HG03565 (cell line): ENCODE measurements around the gene DSCAML1.

ENCODE experiments used
- ATAC-seq: cut with Tn5 transposase; IDR thresholded peaks from one replicate; pipeline ENCODE4 v1.9.1; 2021; ENCODE audit warnings: mild to moderate bottlenecking, moderate library complexity; ENCODE audit not compliant: unreplicated experiment

Gene DSCAML1

DNA sequence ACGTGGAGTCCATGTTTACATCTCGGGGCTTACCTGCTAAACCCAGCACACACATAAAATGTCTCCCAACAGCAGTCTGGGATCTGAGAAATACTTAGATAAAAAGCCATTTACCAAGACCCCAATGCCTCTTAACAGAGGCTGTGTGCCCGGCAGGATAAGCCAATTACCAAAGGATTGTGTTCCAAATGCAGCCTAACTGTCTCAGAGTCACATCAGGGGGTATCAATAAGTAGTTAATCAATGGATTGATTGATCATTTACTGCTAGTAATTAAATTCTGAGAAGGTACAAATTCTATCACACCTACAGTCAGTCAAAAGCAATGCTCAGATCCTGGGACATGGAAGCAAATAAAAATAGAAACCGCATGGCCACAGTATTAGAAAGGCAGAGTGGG is 125.6 kb downstream of the DSCAML1 start:
- no peak for ATAC-seq

DNA sequence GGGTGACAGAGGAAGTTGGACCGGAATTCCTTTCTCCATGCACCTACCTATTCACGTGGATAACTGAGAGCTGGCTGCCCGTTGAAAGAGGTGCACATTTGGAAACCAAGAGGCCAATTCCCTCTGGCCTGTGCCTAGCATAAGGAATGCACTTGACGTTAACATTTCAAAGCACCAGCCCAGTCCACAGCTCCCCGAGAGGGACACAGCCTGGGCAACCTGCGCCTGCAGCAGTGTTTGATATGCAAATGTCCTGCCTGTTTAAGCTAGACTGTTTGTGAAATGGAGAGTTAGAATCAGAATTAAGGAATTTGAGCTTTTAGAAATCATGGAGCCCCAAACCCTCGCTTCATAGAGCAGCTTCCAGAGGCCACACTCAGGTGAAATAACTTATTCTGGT is 126.1 kb downstream of the DSCAML1 start:
- no peak for ATAC-seq

DNA sequence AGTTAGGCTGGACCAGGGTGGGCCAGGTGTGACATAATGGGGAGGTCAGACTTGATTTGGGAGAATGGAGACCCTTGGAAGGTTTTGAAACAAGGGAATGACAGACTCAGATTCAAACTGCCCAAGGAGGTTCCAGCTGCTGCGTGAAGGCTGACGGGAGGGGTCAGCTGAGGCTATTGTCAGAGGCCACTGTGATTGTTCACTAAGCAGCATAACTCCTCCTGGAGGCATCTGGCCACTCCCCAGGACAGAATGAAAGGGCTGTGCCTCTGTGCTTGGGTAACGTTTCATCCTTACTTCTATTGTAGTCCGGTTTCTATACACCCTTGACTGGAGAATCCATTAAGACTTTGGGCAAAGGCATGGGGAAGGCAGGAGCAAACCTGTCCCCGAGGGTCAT is 126.6 kb downstream of the DSCAML1 start:
- ATAC-seq, result no peak

DNA sequence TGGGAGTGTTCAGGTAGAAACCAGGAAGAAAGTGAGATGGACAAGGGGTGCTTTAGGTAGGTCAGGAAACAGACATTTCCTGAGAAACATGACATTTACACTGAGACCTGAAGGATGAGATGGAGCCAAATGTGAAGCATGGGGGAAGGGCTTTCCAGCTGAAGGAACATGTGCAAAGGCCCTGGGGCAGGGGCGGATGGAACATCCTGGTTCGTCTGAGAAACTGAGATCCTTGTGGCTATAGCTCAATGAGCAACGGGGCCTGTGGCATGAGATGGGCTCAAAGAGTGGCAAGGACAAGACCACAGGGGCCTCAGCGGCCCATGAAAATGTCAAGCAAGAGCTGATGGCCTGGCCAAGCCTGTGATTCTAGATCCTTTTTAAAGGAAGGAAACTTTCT is 127.4 kb downstream of the DSCAML1 start:
- ATAC-seq, result no peak

DNA sequence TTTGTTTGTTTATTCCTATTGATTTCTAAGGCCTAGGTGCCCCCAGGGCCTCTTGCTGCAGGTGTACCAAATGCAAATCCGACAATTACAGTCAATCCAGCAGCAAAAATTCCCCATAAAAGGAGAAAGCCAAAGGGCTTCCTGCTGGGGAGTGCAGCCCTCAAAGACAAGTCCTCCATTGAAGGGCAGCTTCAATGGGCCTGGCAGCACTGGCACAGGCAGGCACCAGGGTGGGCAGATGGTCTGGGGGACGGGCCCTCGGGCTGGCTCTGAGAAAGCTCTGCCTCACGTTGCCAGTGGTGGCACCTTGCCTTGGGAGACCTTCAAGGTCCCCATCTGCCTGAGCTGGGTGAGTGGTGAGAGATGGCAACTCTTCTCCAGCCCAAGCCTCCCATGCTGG is 128.0 kb downstream of the DSCAML1 start:
- no peak for ATAC-seq

DNA sequence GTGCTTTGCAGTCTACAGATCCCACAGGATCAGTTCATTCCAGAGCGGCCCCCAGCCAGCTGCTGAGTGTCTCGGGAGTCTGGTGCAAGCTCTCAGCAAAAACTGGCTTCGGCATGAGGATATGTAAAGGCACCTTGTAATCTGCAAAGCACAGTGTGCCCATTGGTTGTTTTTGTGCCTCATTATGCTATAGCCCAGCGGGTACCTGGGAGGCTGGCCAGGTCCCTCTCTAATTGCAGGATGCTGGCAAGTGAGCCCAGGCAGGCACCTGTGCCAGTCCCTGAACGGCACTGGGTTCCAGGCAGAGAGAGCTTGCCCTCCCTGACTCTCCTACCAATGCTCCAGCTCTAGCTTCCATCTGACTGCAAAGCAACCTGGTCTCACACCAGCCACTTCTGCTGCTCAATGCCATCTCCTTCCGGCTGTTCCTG is 128.7 kb downstream of the DSCAML1 start:
- no peak for ATAC-seq

DNA sequence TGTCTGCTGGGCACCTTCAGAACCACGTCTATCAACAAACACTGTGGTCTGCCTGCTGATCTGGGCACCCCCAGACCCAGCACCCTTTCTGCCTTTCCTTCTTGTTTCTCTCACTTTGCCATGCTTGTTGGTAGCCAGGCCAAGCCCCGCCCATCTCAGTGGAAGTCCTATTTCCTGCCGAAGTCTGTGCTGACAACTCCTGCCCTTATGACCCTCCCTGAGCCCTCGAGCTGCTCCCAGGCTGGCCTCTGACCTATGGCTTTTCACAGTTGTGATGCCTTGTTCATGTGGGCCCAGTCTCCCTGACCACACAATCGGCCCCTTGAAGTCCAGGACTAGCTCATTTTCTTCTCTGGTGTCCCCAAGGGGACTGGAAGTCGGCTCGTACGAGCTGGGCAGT is 132.1 kb downstream of the DSCAML1 start:
- ATAC-seq, result no peak

DNA sequence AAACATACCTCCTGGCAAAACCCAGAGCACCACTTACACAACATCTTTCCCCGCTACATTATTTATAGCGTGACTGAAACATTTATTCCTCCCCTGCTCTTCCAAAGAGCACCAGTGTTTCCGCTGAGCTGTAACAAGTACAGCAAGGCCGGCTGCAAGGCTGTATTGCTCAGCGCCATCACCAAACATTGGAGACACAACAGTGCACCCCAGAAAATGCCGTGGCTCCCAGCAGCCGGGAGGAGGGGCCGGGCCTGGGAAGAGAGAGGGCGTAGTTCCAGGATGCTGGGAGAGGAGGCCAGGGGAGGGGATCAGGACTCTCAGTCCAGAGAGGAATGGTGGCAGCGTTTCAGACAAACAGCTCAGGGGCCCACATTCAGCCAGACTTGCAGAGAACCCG is 133.2 kb downstream of the DSCAML1 start:
- no peak for ATAC-seq

DNA sequence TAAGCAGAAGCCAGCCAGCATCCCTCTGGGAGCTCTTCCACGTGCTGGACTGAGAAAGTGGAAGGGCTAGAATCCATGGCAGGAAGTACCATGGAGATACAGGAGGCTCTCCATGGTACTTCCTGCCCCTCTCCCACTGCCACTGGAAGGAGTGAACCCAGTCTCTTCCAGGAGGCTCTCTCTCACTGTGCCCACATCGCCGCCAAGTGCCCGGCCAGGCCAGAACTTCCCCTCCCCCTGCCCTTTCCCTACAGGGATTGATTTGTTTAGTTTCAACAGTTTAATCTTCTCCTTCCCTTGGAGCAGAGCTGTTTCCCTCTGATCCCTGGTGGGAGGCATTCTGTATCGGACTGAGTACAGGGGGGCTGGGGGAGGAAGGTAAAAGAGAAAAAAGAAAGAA is 133.6 kb downstream of the DSCAML1 start:
- ATAC-seq, result no peak

DNA sequence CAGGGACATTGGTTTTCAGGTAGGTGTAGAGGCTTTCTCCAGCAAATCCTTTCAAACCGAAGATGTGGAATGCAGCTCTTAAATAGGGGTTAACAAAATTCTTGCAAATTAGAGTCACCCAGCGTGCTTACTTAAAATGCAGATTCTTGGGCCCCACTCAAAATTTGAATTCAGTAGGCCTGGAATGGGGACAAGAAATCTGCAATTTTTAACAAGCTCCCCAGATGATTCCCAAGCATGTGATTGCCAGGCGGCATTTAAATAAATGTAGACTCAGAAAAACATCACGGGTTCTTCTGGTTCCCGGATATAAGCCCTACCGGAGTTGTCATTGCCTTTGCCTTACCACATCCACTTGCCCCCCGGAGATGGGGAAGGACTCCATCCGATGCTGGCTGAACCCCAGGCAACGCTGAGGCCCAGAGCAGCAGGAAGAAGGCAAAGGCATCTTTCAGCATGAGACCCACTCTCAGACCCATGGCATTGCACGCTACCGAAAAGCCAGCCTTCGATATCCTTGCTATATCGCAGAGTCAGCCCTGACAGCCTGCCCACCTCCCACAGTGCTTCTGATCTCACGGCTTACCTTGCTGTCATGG is 134.2 kb downstream of the DSCAML1 start:
- ATAC-seq, result no peak

DNA sequence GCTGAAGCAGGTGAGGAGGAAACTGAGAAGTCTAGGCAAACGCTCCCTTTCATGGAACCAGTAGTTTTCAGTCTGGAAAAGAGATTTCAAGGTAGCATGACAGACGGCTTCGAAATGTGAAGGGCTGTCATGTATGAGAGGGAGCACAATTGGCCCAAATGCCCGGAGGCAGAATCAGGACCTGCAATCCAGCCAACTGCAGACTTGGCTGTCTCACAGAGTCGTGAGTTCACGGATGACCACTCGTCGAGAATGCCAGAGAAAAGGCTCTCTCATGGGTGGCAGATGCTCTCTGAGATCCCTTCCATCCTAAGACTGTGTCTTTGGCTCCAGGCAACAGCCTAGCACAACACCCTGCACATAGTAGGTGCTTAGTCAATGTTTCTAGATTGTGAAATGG is 134.8 kb downstream of the DSCAML1 start:
- no peak for ATAC-seq

DNA sequence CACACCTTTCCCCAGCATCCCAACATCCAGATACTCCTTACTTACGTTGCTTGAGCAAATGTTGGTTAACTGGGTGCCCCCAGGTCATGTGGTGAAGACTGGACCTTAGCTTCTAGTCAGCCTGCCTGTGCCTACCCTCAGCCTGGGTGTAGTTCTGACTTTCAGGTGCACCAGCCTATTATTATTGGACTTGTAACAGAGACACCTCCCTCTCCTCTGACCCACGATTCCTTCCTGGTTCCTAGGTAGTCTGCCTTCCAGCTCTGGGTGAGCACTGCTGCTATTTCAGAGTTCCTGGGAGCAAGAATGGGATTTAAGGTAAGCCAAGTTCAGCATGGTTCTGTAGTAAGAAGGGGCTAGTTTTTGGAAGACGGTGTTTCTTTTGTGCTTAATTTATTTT is 138.2 kb downstream of the DSCAML1 start:
- no peak for ATAC-seq

DNA sequence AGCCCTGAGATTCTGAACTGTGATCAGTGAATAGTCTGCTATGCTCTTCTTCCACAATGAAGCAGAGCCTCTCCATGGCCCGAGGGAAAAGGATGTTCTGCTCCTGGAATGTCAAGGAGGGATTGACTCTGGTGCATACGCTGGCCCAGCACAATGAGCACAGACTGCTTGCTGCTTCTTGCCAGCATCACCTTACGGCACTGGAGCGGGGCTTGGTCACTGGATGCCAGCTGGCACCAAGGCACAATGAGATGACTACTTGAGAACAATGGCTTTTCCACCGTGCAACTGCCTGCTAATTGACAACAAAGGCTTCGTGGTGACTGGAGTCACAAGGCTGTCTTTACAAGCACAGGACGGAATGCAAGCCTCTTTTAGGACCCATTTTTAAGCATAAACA is 139.2 kb downstream of the DSCAML1 start:
- no peak for ATAC-seq

DNA sequence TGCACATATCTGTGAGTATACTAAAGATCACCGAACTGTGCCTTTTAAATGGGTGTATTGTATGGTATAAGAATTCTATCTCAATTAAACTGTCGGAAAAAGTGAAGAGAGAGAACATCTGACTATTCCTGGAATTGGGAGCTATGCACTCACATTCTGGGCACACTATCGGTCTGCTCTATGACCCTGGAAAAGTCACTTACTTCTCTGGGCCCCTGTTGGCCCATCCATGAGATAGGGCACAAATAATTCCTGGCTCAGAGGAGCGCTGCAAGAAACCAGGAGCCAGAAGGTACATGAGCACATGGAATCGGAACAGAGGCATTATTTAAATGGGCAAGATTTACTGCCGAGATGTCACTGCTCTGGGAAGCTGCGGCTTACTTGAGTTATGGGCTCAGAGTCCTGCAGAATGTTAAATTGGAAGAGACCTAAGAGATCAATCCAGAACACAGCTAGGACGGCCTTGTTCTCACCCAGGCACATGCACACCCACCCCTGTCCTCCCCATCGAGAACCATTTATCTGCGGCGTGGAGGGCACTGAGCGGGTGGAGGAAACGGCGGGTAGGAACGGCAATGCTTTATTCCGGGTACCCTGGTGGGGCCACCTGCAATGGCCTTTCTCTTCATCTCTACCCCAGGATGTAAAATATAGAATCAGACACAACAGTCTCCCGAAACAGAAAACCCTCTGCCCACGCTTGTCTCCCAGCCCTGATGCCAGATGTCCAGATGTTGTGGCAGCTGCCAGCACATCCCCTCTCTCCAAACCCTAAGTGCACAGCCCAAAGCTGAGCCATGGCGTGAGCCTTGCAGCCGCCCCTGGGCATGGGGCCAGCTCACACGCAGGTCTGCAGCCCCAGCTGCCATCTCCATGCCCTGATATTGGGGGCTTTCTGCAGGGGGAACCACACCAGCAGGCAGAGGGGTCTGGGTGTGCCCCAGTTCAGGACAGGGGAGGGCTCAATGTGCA is 142.4 kb downstream of the DSCAML1 start:
- no peak for ATAC-seq

DNA sequence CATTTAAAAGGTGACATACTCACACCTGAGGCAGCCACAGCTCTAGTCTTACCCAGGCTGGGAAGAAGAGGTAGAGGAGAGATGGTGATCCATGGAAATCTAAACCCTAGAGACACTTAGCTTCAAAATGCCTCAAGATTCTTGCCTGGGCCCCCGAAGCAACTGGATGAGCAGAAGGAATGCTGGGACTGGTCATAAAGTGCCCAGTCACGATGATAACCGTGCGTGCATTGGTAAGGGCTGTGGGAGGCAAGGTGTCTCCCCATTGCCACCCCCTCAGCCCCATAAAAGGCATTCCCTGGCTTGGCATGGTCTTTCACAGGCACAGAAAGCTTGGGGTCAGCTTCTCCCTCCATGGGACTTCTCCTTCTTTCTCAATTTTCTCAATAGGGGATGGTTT is 144.5 kb downstream of the DSCAML1 start:
- no peak for ATAC-seq

DNA sequence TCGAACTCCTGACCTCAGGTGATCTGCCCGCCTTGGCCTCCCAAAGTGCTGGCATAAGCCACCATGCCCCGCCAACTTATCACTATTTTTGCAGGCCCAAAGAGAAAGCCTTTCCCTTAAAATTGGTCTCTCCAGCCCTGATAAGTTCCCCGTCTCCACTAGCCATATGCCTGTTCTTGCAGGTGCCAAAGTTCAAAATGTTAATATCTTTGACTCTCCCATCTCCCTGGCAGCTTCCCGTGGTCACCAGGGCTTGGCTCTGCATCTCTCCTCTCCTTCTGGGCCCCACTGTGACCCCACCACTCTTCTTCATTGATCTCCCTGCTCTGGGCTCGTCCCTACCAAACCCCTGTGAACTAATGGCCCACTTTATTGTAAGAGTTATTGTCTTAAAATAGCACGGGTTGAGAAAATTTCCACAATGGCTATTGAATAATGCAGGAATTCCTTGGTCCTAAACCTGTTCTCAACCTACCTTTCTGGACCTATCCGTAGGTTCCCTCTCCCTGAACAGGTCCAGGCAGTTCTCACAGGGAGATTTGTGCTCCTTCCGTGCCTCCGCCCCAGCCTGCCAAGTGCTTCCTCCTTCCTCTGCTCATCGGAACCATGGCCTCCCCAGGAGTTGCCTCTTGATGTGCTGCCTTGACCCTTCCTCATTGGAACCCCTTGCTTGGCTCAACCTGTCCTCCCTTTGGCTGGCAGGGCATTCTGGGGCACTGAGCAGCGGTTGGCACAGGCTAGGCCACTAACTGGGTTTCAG is 147.5 kb downstream of the DSCAML1 start:
- no peak for ATAC-seq

DNA sequence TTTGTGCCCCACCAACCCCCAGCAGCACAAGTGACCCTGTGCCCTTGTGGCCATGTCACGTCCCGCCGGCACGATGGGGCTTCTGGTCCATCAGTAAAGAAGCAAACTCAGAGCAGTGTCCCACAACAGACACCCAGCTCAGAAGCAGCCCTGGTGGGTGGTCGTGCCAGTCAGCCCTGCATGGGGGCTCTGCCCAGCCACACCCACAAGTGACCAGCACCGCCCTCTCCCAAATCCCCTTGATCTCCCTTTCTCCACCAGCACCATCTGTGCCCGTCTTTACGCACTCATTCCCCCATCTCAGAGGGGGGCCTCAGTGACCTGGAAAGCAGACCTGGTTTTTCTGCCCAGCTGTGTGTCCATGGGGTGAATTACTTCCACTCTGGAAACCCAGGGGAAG is 149.1 kb downstream of the DSCAML1 start:
- ATAC-seq, result no peak

DNA sequence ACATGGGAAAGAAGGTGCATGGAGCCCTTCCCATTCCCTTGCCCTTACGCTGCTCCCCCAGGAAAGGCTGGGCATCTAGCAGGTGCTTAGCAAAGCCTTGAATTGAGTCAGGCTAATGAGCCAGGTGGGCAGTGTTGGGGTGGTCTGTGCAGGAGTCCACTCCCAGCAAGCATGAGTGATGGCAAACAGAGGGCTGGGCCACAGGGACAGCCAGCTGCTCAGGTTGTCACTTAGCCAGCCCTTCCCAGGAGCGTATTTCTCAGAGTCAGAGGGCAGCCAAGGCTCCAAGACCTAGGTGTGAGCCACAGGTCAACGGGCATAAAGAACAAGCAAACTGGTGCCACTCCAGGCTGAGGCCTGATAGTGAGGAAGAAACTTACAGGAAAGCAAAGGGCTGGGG is 149.8 kb downstream of the DSCAML1 start:
- ATAC-seq, result no peak

DNA sequence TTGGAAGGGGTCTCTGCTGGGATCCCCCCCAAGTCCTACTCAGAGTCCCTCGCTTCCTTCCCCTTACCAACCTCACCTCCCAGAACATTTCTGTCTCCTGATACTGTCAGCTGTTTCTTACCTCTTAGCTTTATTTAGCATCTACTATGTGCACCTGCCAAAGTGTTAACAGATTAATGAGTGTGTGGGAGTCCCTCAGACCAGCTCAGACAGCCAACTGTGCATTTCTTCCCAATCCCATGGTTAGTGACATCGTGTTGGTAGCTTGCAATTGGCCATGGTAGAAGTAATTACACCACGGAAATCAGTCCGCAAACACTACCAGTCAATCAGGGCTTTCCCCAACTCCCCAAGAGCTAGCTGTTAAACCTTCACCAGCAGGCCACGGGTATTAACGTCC is 150.6 kb downstream of the DSCAML1 start:
- ATAC-seq, result no peak

DNA sequence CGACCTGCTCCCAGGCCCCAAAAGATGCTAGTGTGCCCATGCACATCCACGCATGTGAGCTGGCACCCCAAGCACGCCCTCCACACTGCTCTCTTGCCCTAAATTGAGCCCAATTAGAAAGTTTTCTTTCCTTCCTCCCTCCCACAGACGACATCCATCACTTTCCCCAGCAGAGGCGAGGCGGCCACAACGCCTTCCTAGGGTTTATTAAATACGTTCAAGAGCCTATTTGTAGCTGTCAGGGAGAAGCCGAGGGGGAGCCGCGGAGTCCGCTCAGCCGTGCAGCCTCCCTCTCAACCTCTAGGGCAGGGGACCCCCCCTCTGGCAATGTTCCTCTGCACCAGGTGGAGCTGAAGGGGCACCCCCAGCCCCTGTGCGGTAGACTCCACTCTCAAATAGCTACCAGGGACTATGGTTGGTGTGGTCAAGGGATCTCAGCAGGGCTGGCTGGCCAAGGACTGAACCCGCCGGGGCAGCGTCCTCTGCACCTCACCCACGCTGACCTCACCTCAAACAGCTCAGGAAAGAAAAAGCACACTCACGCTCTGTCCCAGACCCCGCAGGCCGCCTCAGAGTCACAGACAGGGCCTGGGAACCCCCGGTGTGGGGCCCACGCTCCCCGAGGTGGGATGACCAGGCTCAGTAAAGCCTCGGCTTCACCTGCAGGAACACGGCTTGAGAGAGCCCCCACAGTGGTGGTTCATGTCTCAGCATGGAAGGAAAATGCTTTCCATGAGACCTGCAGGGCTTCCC is 152.4 kb downstream of the DSCAML1 start:
- no peak for ATAC-seq
